HCT116 (cell line): ENCODE data around the gene AK6. TPM values are rescaled to one million over a fixed set of nuclear protein-coding genes. Genes with fewer than 3 reads are reported as not detected.

Experiments used
- ATAC-seq: fragments of 200-7000 bp; cut with Tn5 transposase; 2 replicates; pipeline ENCODE4 v1.9.1; 2020; ENCODE audit warnings: mild to moderate bottlenecking, moderate library complexity
- BruUV-seq: library from RNA; stranded (reverse); fragments of 400-500 nt; replicated peaks from 2 replicates; lab custom pipeline; 2021; lab: Mats Ljungman, UMichigan
- CTCF ChIA-PET: fragments of 300-600 bp; sonication (Branson Sonifier 250); formaldehyde crosslinking; loops from one replicate; lab custom pipeline; 2021; ENCODE audit warnings: antibody characterized with exemption; lab: Charles Lee
- POLR2A ChIA-PET: fragments of 300-600, 350-600 bp; sonication (Branson Sonifier 250); formaldehyde crosslinking; loops from one replicate; lab custom pipeline; 2021; ENCODE audit warnings: antibody characterized with exemption; lab: Charles Lee
- RAD21 ChIA-PET, 2 experiments: fragments of 300-600 bp; sonication (Branson Sonifier 250); formaldehyde crosslinking; loops; one replicate each; lab custom pipeline; 2023; ENCODE audit warnings: low total read pairs in 2 of 2; ENCODE audit not compliant: uncharacterized antibody in 2 of 2, unreplicated experiment in 2 of 2, low non-redundant PET in 1 of 2; lab: Charles Lee
- DNase-seq: peaks from one replicate; pipeline ENCODE4 v3.0.0-alpha.2; 2010; ENCODE audit warnings: low read depth, low spot score
- H2AFZ ChIP-seq: fragments of 200-600 bp; shearing (Covaris generic), sonication (generic); 2 replicates; pipeline ENCODE4 v1.6.1; 2017; ENCODE audit warnings: low read depth, mixed run types, mixed read lengths, antibody characterized with exemption, low read length; ENCODE audit not compliant: poor library complexity, severe bottlenecking
- H3K27ac ChIP-seq: 2 replicates; pipeline ENCODE4 v1.5.1; 2012; ENCODE audit warnings: low read depth, low read length
- H3K27me3 ChIP-seq: fragments of 200-600 bp; sonication (generic); 2 replicates; pipeline ENCODE4 v1.6.1; 2016; ENCODE audit warnings: mixed run types, low read length, mixed read lengths; ENCODE audit not compliant: insufficient read depth
- H3K36me3 ChIP-seq, 2 experiments: fragments of 200-500 bp in 1 of 2; fragments of 200-600 bp in 1 of 2; sonication (Bioruptor generic) in 1 of 2; sonication (generic) in 1 of 2; 2 replicates each; pipeline versions ENCODE4 v1.5.1 to v1.6.1; 2014 to 2016; ENCODE audit warnings: low read length in 2 of 2, inconsistent platforms in 1 of 2, mixed read lengths in 1 of 2, mixed run types in 1 of 2; ENCODE audit not compliant: insufficient read depth in 2 of 2, control insufficient read depth in 1 of 2
- H3K4me1 ChIP-seq, 2 experiments: fragments of 200-600 bp in 1 of 2; sonication (generic) in 1 of 2; 2 replicates each; pipeline versions ENCODE4 v1.5.1 to v1.6.1; 2012 to 2017; ENCODE audit warnings: low read length in 2 of 2, inconsistent platforms in 1 of 2, mild to moderate bottlenecking in 1 of 2, mixed read lengths in 1 of 2, mixed run types in 1 of 2, moderate library complexity in 1 of 2; ENCODE audit not compliant: insufficient read depth in 2 of 2, control insufficient read depth in 1 of 2
- H3K4me2 ChIP-seq: fragments of 200-600 bp; sonication (generic); 2 replicates; pipeline ENCODE4 v1.6.1; 2017; ENCODE audit warnings: mixed run types, low read length, mixed read lengths
- H3K4me3 ChIP-seq, 2 experiments: fragments of 200-600 bp in 1 of 2; sonication (generic) in 1 of 2; replicated peaks in 1 of 2; 2 replicates each; pipeline ENCODE4 v1.5.1; 2011 to 2016; ENCODE audit warnings: low read length in 2 of 2, control low read depth in 1 of 2, low read depth in 1 of 2, mild to moderate bottlenecking in 1 of 2, mixed read lengths in 1 of 2, mixed run types in 1 of 2
- H3K79me2 ChIP-seq: fragments of 200-600 bp; sonication (generic); 2 replicates; pipeline ENCODE4 v1.6.1; 2017; ENCODE audit warnings: mild to moderate bottlenecking, mixed run types, low read length, moderate library complexity, mixed read lengths; ENCODE audit not compliant: insufficient read depth
- H3K9ac ChIP-seq: fragments of 200-600 bp; sonication (generic); 2 replicates; pipeline ENCODE4 v1.6.1; 2016; ENCODE audit warnings: low read length, mixed read lengths
- H3K9me2 ChIP-seq: fragments of 200-600 bp; sonication (generic), shearing (Covaris generic); 2 replicates; pipeline ENCODE4 v1.6.1; 2017; ENCODE audit warnings: mixed run types, mild to moderate bottlenecking, moderate library complexity; ENCODE audit not compliant: insufficient read depth
- H3K9me3 ChIP-seq, 2 experiments: fragments of 200-500 bp in 1 of 2; fragments of 200-600 bp in 1 of 2; sonication (Bioruptor generic) in 1 of 2; sonication (generic) in 1 of 2; 2 replicates each; pipeline ENCODE4 v1.6.1; 2014 to 2017; ENCODE audit warnings: low read length in 2 of 2, mixed read lengths in 2 of 2, inconsistent platforms in 1 of 2, low read depth in 1 of 2, mild to moderate bottlenecking in 1 of 2, mixed run types in 1 of 2, moderate library complexity in 1 of 2; ENCODE audit not compliant: control insufficient read depth in 1 of 2, insufficient read depth in 1 of 2
- H4K20me1 ChIP-seq: fragments of 200-600 bp; sonication (generic), shearing (Covaris generic); 2 replicates; pipeline ENCODE4 v1.6.1; 2017; ENCODE audit warnings: mixed run types, mild to moderate bottlenecking, moderate library complexity; ENCODE audit not compliant: insufficient read depth
- ELF1 ChIP-seq: IDR thresholded peaks from 2 replicates; pipeline ENCODE4 v1.6.1; 2012; ENCODE audit warnings: low read depth, borderline replicate concordance
- FOSL1 ChIP-seq: IDR thresholded peaks from 2 replicates; pipeline ENCODE4 v1.6.1; 2012; ENCODE audit warnings: low read depth
- JUND ChIP-seq: IDR thresholded peaks from 2 replicates; pipeline ENCODE4 v1.6.1; 2012
- POLR2A ChIP-seq: IDR thresholded peaks from 2 replicates; pipeline ENCODE4 v1.7.0; 2011; ENCODE audit warnings: borderline replicate concordance; ENCODE audit not compliant: insufficient read depth, insufficient read length; ENCODE audit errors: extremely low read depth
- POLR2AphosphoS5 ChIP-seq: IDR thresholded peaks from 2 replicates; pipeline ENCODE4 v1.6.1; 2011; ENCODE audit warnings: mild to moderate bottlenecking, low read depth, low read length, moderate library complexity
- SIN3A ChIP-seq: IDR thresholded peaks from 2 replicates; pipeline ENCODE4 v1.6.1; 2012; ENCODE audit warnings: low read depth
- TCF7L2 ChIP-seq: IDR thresholded peaks from 2 replicates; pipeline ENCODE4 v1.7.0; 2011; ENCODE audit warnings: borderline replicate concordance, inconsistent platforms; ENCODE audit not compliant: insufficient read depth, insufficient read length; ENCODE audit errors: extremely low read depth
- intact Hi-C: fragments of 100-400 bp; cut with micrococcal nuclease; formaldehyde crosslinking; loops from 2 replicates; pipeline ENCODE4 v1.10.0; 2022
- total RNA-seq: library from RNA; stranded (reverse); gene quantifications from one replicate; pipeline ENCODE4 v1.2.1, GENCODE V29; 2021; ENCODE audit not compliant: unreplicated experiment
- TF ChIP-seq, protein P1 (sequence below): IDR thresholded peaks from 2 replicates; pipeline ENCODE4 v1.6.1; 2011; ENCODE audit warnings: mild to moderate bottlenecking, low read length, moderate library complexity; ENCODE audit not compliant: insufficient replicate concordance; ENCODE audit errors: extremely low read depth
- TF ChIP-seq, protein P2 (sequence below): IDR thresholded peaks from 2 replicates; pipeline ENCODE4 v1.6.1; 2012

Gene AK6
- total RNA-seq, 1 experiment from 2014 or later, result 33.4 TPM

DNA sequence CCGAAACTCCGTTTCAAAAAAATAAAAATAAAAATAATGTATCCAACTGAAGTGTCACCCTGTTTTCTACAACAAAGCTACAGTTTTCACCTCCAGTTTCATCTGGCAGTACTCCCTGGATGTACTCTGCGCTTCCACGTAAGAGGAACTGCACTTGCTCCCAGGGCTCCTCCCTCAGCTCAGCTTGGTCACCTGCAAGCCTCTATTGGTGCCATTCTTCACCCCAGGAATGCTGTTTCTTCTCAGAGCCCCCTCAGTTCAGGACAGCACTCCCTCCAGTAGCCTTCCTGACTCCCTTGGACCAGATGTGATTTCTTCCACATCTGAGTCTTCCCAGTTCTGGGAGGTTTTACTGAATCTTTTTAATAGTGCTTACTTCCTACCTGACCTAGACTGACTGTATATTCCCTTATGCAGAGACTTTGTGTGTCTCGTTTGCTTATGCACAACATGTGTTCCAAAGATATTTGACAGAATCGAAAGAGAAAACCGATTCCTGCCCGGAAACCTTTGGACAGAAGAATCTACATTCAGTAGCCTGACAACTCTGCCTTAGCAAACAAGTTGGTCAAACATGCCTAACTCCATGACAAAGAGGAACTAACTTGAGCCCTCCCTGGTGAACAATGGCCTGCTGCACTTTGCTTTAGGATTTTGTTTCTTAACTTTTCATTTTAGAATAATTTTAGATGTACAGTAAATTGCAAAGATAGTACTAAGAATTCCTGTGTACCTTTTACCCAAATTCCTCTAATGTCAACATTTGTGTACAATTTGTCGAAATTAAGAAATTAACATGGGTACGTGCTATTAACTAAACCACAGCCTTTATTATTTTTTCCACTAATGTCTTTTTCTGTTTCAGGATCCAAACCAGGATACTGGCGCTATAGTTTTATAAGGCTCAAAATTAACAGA, 37.5 kb downstream of the AK6 start (continued):
- no peak for TF ChIP-seq FOSL1

DNA sequence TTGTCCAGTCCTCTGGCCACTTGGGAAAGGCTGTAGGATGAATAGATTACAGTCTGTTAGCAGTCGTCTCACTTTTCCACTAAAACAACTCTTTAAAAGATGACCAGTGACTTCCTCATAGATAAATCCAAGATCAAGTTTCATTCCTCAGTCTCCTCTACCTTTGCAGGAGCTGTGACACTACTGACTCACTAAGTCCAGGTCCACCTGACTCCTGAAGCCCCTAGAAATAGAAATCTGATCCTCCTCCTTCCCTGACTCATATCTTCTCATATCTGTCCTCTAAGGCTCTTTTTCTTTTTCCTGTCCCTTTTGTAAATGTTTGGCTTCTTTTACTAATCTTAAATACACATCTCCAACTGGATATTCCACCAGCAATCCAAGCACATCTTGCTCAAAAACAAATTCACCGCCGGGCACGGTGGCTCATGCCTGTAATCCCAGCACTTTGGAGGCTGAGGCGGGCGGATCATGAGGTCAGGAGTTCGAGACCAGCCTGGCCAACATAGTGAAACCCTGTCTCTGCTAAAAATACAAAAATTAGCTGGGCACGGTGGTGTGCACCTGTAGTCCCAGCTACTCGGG, 39.3 kb downstream of the AK6 start:
- Histone ChIP-seq H2AFZ (no peak overlapping the region), H3K27me3 (no peaks in the 10 kb centered on the region), H3K9me2 (no peaks in the 10 kb centered on the region), H3K27ac (no peak overlapping the region), H3K4me1 (peaks cover 9 to 41% of the 10 kb centered on the region in 2 experiments; a peak in 3 of 4 replicates), H3K9me3 (no peaks in the 10 kb centered on the region), H3K4me2 (peak overlapping the region; percentile 15), H3K36me3 (no peaks in the 10 kb centered on the region), H3K9ac (no peak overlapping the region), H3K4me3 (no peak overlapping the region), H3K79me2 (peaks cover 7% of the 10 kb centered on the region), H4K20me1 (no peaks in the 10 kb centered on the region)
- ChIA-PET CTCF (no interaction called here), POLR2A (no interaction called here), RAD21 (no interaction called here)
- intact Hi-C loops, result loop anchor here (10.0 kb wide), 2 partner anchors 65 to 285 kb away; no protein-coding TSS in a partner anchor
- no peak for ATAC-seq
- no peak for TF ChIP-seq ELF1
- no peak for TF ChIP-seq FOSL1
- no peak for TF ChIP-seq POLR2A
- TF ChIP-seq, protein P1, sequence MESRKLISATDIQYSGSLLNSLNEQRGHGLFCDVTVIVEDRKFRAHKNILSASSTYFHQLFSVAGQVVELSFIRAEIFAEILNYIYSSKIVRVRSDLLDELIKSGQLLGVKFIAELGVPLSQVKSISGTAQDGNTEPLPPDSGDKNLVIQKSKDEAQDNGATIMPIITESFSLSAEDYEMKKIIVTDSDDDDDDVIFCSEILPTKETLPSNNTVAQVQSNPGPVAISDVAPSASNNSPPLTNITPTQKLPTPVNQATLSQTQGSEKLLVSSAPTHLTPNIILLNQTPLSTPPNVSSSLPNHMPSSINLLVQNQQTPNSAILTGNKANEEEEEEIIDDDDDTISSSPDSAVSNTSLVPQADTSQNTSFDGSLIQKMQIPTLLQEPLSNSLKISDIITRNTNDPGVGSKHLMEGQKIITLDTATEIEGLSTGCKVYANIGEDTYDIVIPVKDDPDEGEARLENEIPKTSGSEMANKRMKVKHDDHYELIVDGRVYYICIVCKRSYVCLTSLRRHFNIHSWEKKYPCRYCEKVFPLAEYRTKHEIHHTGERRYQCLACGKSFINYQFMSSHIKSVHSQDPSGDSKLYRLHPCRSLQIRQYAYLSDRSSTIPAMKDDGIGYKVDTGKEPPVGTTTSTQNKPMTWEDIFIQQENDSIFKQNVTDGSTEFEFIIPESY, result no peak
- TF ChIP-seq SIN3A, result no peak
- no peak for TF ChIP-seq TCF7L2
- no peak for TF ChIP-seq JUND
- no peak for TF ChIP-seq POLR2AphosphoS5
- TF ChIP-seq, protein P2, sequence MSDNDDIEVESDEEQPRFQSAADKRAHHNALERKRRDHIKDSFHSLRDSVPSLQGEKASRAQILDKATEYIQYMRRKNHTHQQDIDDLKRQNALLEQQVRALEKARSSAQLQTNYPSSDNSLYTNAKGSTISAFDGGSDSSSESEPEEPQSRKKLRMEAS, result no peak
- DNase-seq, result no peak
- BruUV-seq, result no TSS peak
